ENCODE results near the gene PTPRE. TPM values are rescaled to one million over a fixed set of nuclear protein-coding genes. Genes with fewer than 3 reads are reported as not detected.

PTPRE gene
- total RNA-seq, 5 donors from 2014 or later (not counting 1 experiment from before 2014, with no cell fraction given), result 23.2 to 69.2 (median 32.2) TPM

- POLR2A ChIA-PET, result no interaction called here
- CTCF ChIA-PET, result interaction anchor here in 1 of 2 donors (0.6 kb wide), 1 partner anchor 1286 kb away, joined by 9 read pairs; no protein-coding TSS in a partner anchor
- no peaks in the 10 kb centered on the region for H3K36me3 Mint-ChIP-seq
Observed at GRCh38 chr10:127911218-127911866, 4.4 kb downstream of the PTPRE start.

GRCh38 chr10:127911867-127912257, 5.0 kb downstream of the PTPRE start:
- Mint-ChIP-seq H3K9me3 (no peaks in the 10 kb centered on the region), H3K4me1 (no peaks in the 10 kb centered on the region), H3K4me3 (no peak overlapping the region), H3K36me3 (no peaks in the 10 kb centered on the region), H3K27me3 (peaks cover 0 to 12% of the 10 kb centered on the region in 2 donors), H3K27ac (no peak overlapping the region)
- H3K27ac ChIP-seq (ENCODE audit: low read length), result no peak overlapping the region
- no peak overlapping the region for H3K4me3 ChIP-seq (ENCODE audit: control insufficient read depth in 1 of 2, extremely low read depth in 1 of 2, low read length in 1 of 2)
- ATAC-seq (replicated peaks in 1 of 4), result no peak
- peaks cover 0 to 23% of the 10 kb centered on the region in 2 experiments for H3K27me3 ChIP-seq (replicated peaks in 1 of 2; ENCODE audit: control insufficient read depth in 2 of 2, extremely low read depth in 1 of 2, insufficient read depth in 2 of 2, low read length in 1 of 2)
- H3K36me3 ChIP-seq (ENCODE audit: control insufficient read depth in 2 of 2, extremely low read depth in 1 of 2, insufficient read depth in 1 of 2, low read length in 1 of 2), result no peaks in the 10 kb centered on the region
- CTCF ChIA-PET, result interaction anchor here in 1 of 2 donors (0.6 kb wide), 1 partner anchor 1286 kb away, joined by 9 read pairs; no protein-coding TSS in a partner anchor
- POLR2A ChIA-PET, result no interaction called here
- peaks cover 0 to 5% of the 10 kb centered on the region in 2 experiments for H3K4me1 ChIP-seq (ENCODE audit: control insufficient read depth in 1 of 2, extremely low read depth in 1 of 2, insufficient read depth in 2 of 2, low read length in 2 of 2)
- WGBS (ENCODE audit: insufficient coverage), result 71% methylated on average over 1 of the region's 4 CpGs
- DNase-seq, result no peak
- no peaks in the 10 kb centered on the region for H3K9me3 ChIP-seq

More at GRCh38 chr10:127911218-127911866, 4.4 kb downstream of the PTPRE start:
- no peak for DNase-seq
- H3K9me3 Mint-ChIP-seq, result no peaks in the 10 kb centered on the region
- ATAC-seq (replicated peaks in 1 of 4), result no peak
- Histone ChIP-seq H3K4me1 (ENCODE audit: control insufficient read depth in 1 of 2, extremely low read depth in 1 of 2, insufficient read depth in 2 of 2, low read length in 2 of 2) (peaks cover 0 to 9% of the 10 kb centered on the region in 2 experiments), H3K36me3 (ENCODE audit: control insufficient read depth in 2 of 2, extremely low read depth in 1 of 2, insufficient read depth in 1 of 2, low read length in 1 of 2) (no peaks in the 10 kb centered on the region), H3K27ac (ENCODE audit: low read length) (no peak overlapping the region), H3K27me3 (replicated peaks in 1 of 2; ENCODE audit: control insufficient read depth in 2 of 2, extremely low read depth in 1 of 2, insufficient read depth in 2 of 2, low read length in 1 of 2) (peaks cover 0 to 27% of the 10 kb centered on the region in 2 experiments), H3K4me3 (ENCODE audit: control insufficient read depth in 1 of 2, extremely low read depth in 1 of 2, low read length in 1 of 2) (no peak overlapping the region), H3K9me3 (no peaks in the 10 kb centered on the region)
- peaks cover 3 to 16% of the 10 kb centered on the region in 2 donors for H3K27me3 Mint-ChIP-seq
- H3K4me3 Mint-ChIP-seq, result no peak overlapping the region
- 100% methylated on average over 4 of the region's 10 CpGs for WGBS (ENCODE audit: insufficient coverage)
- no peak overlapping the region for H3K27ac Mint-ChIP-seq
- H3K4me1 Mint-ChIP-seq, result no peaks in the 10 kb centered on the region

GRCh38 chr10:127912607-127913367, 5.9 kb downstream of the PTPRE start:
- ATAC-seq (replicated peaks in 1 of 4), result no peak
- Histone ChIP-seq H3K36me3 (ENCODE audit: control insufficient read depth in 2 of 2, extremely low read depth in 1 of 2, insufficient read depth in 1 of 2, low read length in 1 of 2) (no peaks in the 10 kb centered on the region), H3K4me1 (ENCODE audit: control insufficient read depth in 1 of 2, extremely low read depth in 1 of 2, insufficient read depth in 2 of 2, low read length in 2 of 2) (peaks cover 0 to 1% of the 10 kb centered on the region in 2 experiments), H3K27ac (ENCODE audit: low read length) (no peak overlapping the region), H3K9me3 (no peaks in the 10 kb centered on the region), H3K27me3 (replicated peaks in 1 of 2; ENCODE audit: control insufficient read depth in 2 of 2, extremely low read depth in 1 of 2, insufficient read depth in 2 of 2, low read length in 1 of 2) (peaks cover 0 to 18% of the 10 kb centered on the region in 2 experiments), H3K4me3 (ENCODE audit: control insufficient read depth in 1 of 2, extremely low read depth in 1 of 2, low read length in 1 of 2) (no peak overlapping the region)
- H3K36me3 Mint-ChIP-seq, result no peaks in the 10 kb centered on the region
- no peak for DNase-seq
- no peaks in the 10 kb centered on the region for H3K4me1 Mint-ChIP-seq
- 87% methylated on average over 10 of the region's 12 CpGs for WGBS (ENCODE audit: insufficient coverage)
- POLR2A ChIA-PET, result no interaction called here
- CTCF ChIA-PET, result interaction anchor here in 1 of 2 donors (0.6 kb wide), 1 partner anchor 1420 kb away, joined by 3 read pairs; no protein-coding TSS in a partner anchor
- H3K27me3 Mint-ChIP-seq, result peaks cover 0 to 12% of the 10 kb centered on the region in 2 donors
- H3K4me3 Mint-ChIP-seq, result no peak overlapping the region
- H3K9me3 Mint-ChIP-seq, result no peaks in the 10 kb centered on the region
- H3K27ac Mint-ChIP-seq, result no peak overlapping the region

GRCh38 chr10:127913368-127913759, 6.5 kb downstream of the PTPRE start:
- no peaks in the 10 kb centered on the region for H3K36me3 ChIP-seq (ENCODE audit: control insufficient read depth in 2 of 2, extremely low read depth in 1 of 2, insufficient read depth in 1 of 2, low read length in 1 of 2)
- H3K36me3 Mint-ChIP-seq, result no peaks in the 10 kb centered on the region
- H3K27ac ChIP-seq (ENCODE audit: low read length), result no peak overlapping the region
- H3K4me3 Mint-ChIP-seq, result no peak overlapping the region
- no peak overlapping the region for H3K27ac Mint-ChIP-seq
- H3K27me3 Mint-ChIP-seq, result peaks cover 0 to 8% of the 10 kb centered on the region in 2 donors
- no peaks in the 10 kb centered on the region for H3K9me3 Mint-ChIP-seq
- CTCF ChIA-PET, result no interaction called here
- H3K27me3 ChIP-seq (replicated peaks in 1 of 2; ENCODE audit: control insufficient read depth in 2 of 2, extremely low read depth in 1 of 2, insufficient read depth in 2 of 2, low read length in 1 of 2), result peaks cover 0 to 12% of the 10 kb centered on the region in 2 experiments
- POLR2A ChIA-PET, result no interaction called here
- no peak for ATAC-seq (replicated peaks in 1 of 4)
- H3K4me1 ChIP-seq (ENCODE audit: control insufficient read depth in 1 of 2, extremely low read depth in 1 of 2, insufficient read depth in 2 of 2, low read length in 2 of 2), result no peaks in the 10 kb centered on the region
- no peaks in the 10 kb centered on the region for H3K4me1 Mint-ChIP-seq
- H3K4me3 ChIP-seq (ENCODE audit: control insufficient read depth in 1 of 2, extremely low read depth in 1 of 2, low read length in 1 of 2), result no peak overlapping the region
- 87% methylated on average over 8 of the region's 8 CpGs for WGBS (ENCODE audit: insufficient coverage)
- DNase-seq, result no peak
- H3K9me3 ChIP-seq, result no peaks in the 10 kb centered on the region

GRCh38 chr10:127915324-127915723, 8.4 kb downstream of the PTPRE start:
- Mint-ChIP-seq H3K4me3 (no peak overlapping the region), H3K27me3 (peaks cover 0 to 1% of the 10 kb centered on the region in 2 donors), H3K4me1 (peaks cover 5 to 7% (median 6%) of the 10 kb centered on the region in 3 donors), H3K9me3 (no peaks in the 10 kb centered on the region), H3K27ac (no peak overlapping the region), H3K36me3 (no peaks in the 10 kb centered on the region)
- Histone ChIP-seq H3K27me3 (replicated peaks in 1 of 2; ENCODE audit: control insufficient read depth in 2 of 2, extremely low read depth in 1 of 2, insufficient read depth in 2 of 2, low read length in 1 of 2) (peaks cover 0 to 2% of the 10 kb centered on the region in 2 experiments), H3K27ac (ENCODE audit: low read length) (no peak overlapping the region), H3K9me3 (no peaks in the 10 kb centered on the region), H3K36me3 (ENCODE audit: control insufficient read depth in 2 of 2, extremely low read depth in 1 of 2, insufficient read depth in 1 of 2, low read length in 1 of 2) (no peaks in the 10 kb centered on the region), H3K4me1 (ENCODE audit: control insufficient read depth in 1 of 2, extremely low read depth in 1 of 2, insufficient read depth in 2 of 2, low read length in 2 of 2) (no peaks in the 10 kb centered on the region), H3K4me3 (ENCODE audit: control insufficient read depth in 1 of 2, extremely low read depth in 1 of 2, low read length in 1 of 2) (no peak overlapping the region)
- no peak for ATAC-seq (replicated peaks in 1 of 4)
- POLR2A ChIA-PET, result no interaction called here
- DNase-seq, result no peak
- WGBS (ENCODE audit: insufficient coverage), result 83% methylated on average over 3 of the region's 4 CpGs
- CTCF ChIA-PET, result no interaction called here

- peaks cover 0 to 1% of the 10 kb centered on the region in 2 donors for H3K27me3 Mint-ChIP-seq
- CTCF ChIA-PET, result interaction anchor here in 1 of 2 donors (0.7 kb wide), 1 partner anchor 212 kb away, joined by 3 read pairs; no protein-coding TSS in a partner anchor
- Histone ChIP-seq H3K4me1 (ENCODE audit: control insufficient read depth in 1 of 2, extremely low read depth in 1 of 2, insufficient read depth in 2 of 2, low read length in 2 of 2) (no peaks in the 10 kb centered on the region), H3K4me3 (ENCODE audit: control insufficient read depth in 1 of 2, extremely low read depth in 1 of 2, low read length in 1 of 2) (no peak overlapping the region), H3K9me3 (no peaks in the 10 kb centered on the region), H3K36me3 (ENCODE audit: control insufficient read depth in 2 of 2, extremely low read depth in 1 of 2, insufficient read depth in 1 of 2, low read length in 1 of 2) (no peaks in the 10 kb centered on the region), H3K27ac (ENCODE audit: low read length) (no peak overlapping the region), H3K27me3 (replicated peaks in 1 of 2; ENCODE audit: control insufficient read depth in 2 of 2, extremely low read depth in 1 of 2, insufficient read depth in 2 of 2, low read length in 1 of 2) (peaks cover 0 to 2% of the 10 kb centered on the region in 2 experiments)
- ATAC-seq (replicated peaks in 1 of 4), result no peak
- no peak overlapping the region for H3K27ac Mint-ChIP-seq
- no peaks in the 10 kb centered on the region for H3K9me3 Mint-ChIP-seq
- 93% methylated on average over 7 of the region's 9 CpGs for WGBS (ENCODE audit: insufficient coverage)
- H3K4me1 Mint-ChIP-seq, result peaks cover 5 to 7% (median 6%) of the 10 kb centered on the region in 3 donors
- H3K4me3 Mint-ChIP-seq, result no peak overlapping the region
- POLR2A ChIA-PET, result no interaction called here
- H3K36me3 Mint-ChIP-seq, result no peaks in the 10 kb centered on the region
- DNase-seq, result no peak
Observed at GRCh38 chr10:127916826-127917225, 9.9 kb downstream of the PTPRE start.
